ENCODE results near the gene MS4A18.
A peak's percentile ranks its signal among the peaks of the same experiment; 100 is the strongest.

MS4A18 gene

GRCh38 chr11:60761436-60762190, 37.1 kb downstream of the MS4A18 start:
- FAIRE-seq (peak; percentile 88), DNase-seq (ENCODE audit: insufficient read length) (no peak)
- TF ChIP-seq POLR2A (IDR thresholded peaks at IDR 0.05; ENCODE audit: low read depth, low read length) (no peak), TAF1 (IDR thresholded peaks at IDR 0.05; ENCODE audit: borderline replicate concordance, low read depth, low read length) (no peak), POLR2AphosphoS5 (IDR thresholded peaks at IDR 0.05; ENCODE audit: low read depth, low read length) (no peak)

- no peak for TF ChIP-seq TAF1 (IDR thresholded peaks at IDR 0.05; ENCODE audit: borderline replicate concordance, low read depth, low read length)
- peak; percentile 50 for TF ChIP-seq POLR2AphosphoS5 (IDR thresholded peaks at IDR 0.05; ENCODE audit: low read depth, low read length)
- FAIRE-seq (no peak), DNase-seq (ENCODE audit: insufficient read length) (no peak)
Measured at GRCh38 chr11:60762851-60763691, 38.6 kb downstream of the MS4A18 start.

GRCh38 chr11:60763692-60764369, 39.3 kb downstream of the MS4A18 start:
- DNase-seq (ENCODE audit: insufficient read length) (no peak), FAIRE-seq (peak; percentile 97)
- peak; percentile 29; the same call in 1 of the 2 replicates for TF ChIP-seq POLR2A (IDR thresholded peaks at IDR 0.05; ENCODE audit: low read depth, low read length)
- TF ChIP-seq POLR2AphosphoS5 (IDR thresholded peaks at IDR 0.05; ENCODE audit: low read depth, low read length), result no peak; the same call in 1 of the 2 replicates

GRCh38 chr11:60764879-60765278, 40.4 kb downstream of the MS4A18 start:
- peak; percentile 99 for FAIRE-seq
- TF ChIP-seq POLR2AphosphoS5 (IDR thresholded peaks at IDR 0.05; ENCODE audit: low read depth, low read length) (peak; percentile 77; the same call in 1 of the 2 replicates), POLR2A (IDR thresholded peaks at IDR 0.05; ENCODE audit: low read depth, low read length) (peak; percentile 47; the same call in 1 of the 2 replicates), TAF1 (IDR thresholded peaks at IDR 0.05; ENCODE audit: borderline replicate concordance, low read depth, low read length) (no peak)
- DNase-seq (ENCODE audit: insufficient read length), result no peak

GRCh38 chr11:60765355-60765754, 40.8 kb downstream of the MS4A18 start:
- FAIRE-seq (no peak), DNase-seq (ENCODE audit: insufficient read length) (no peak)
- TF ChIP-seq POLR2AphosphoS5 (IDR thresholded peaks at IDR 0.05; ENCODE audit: low read depth, low read length), result 0 out of 2 replicates have a peak, but pooled peaks have one; percentile 7
- no peak for TF ChIP-seq TAF1 (IDR thresholded peaks at IDR 0.05; ENCODE audit: borderline replicate concordance, low read depth, low read length)

GRCh38 chr11:60766547-60766946, 42.0 kb downstream of the MS4A18 start:
- FAIRE-seq, result no peak

GRCh38 chr11:60767388-60767811, 42.9 kb downstream of the MS4A18 start:
- no peak for DNase-seq (ENCODE audit: insufficient read length)
- no peak for FAIRE-seq
- TF ChIP-seq TAF1 (IDR thresholded peaks at IDR 0.05; ENCODE audit: borderline replicate concordance, low read depth, low read length) (no peak), POLR2AphosphoS5 (IDR thresholded peaks at IDR 0.05; ENCODE audit: low read depth, low read length) (no peak), POLR2A (IDR thresholded peaks at IDR 0.05; ENCODE audit: low read depth, low read length) (no peak)

More at GRCh38 chr11:60766547-60766946, 42.0 kb downstream of the MS4A18 start:
- no peak for DNase-seq (ENCODE audit: insufficient read length)
- no peak for TF ChIP-seq POLR2A (IDR thresholded peaks at IDR 0.05; ENCODE audit: low read depth, low read length)
- no peak for TF ChIP-seq POLR2AphosphoS5 (IDR thresholded peaks at IDR 0.05; ENCODE audit: low read depth, low read length)
- no peak for TF ChIP-seq TAF1 (IDR thresholded peaks at IDR 0.05; ENCODE audit: borderline replicate concordance, low read depth, low read length)

GRCh38 chr11:60768202-60768601, 43.7 kb downstream of the MS4A18 start:
- DNase-seq (ENCODE audit: insufficient read length), result no peak
- TF ChIP-seq POLR2AphosphoS5 (IDR thresholded peaks at IDR 0.05; ENCODE audit: low read depth, low read length) (no peak), TAF1 (IDR thresholded peaks at IDR 0.05; ENCODE audit: borderline replicate concordance, low read depth, low read length) (no peak), POLR2A (IDR thresholded peaks at IDR 0.05; ENCODE audit: low read depth, low read length) (no peak)
- FAIRE-seq, result no peak

GRCh38 chr11:60769273-60769672, 44.8 kb downstream of the MS4A18 start:
- FAIRE-seq, result no peak
- TF ChIP-seq POLR2A (IDR thresholded peaks at IDR 0.05; ENCODE audit: low read depth, low read length) (no peak), POLR2AphosphoS5 (IDR thresholded peaks at IDR 0.05; ENCODE audit: low read depth, low read length) (no peak), TAF1 (IDR thresholded peaks at IDR 0.05; ENCODE audit: borderline replicate concordance, low read depth, low read length) (no peak)
- no peak for DNase-seq (ENCODE audit: insufficient read length)

GRCh38 chr11:60769811-60770210, 45.3 kb downstream of the MS4A18 start:
- no peak for TF ChIP-seq POLR2AphosphoS5 (IDR thresholded peaks at IDR 0.05; ENCODE audit: low read depth, low read length)
- FAIRE-seq (no peak), DNase-seq (ENCODE audit: insufficient read length) (no peak)

GRCh38 chr11:60771146-60771545, 46.6 kb downstream of the MS4A18 start:
- FAIRE-seq (no peak), DNase-seq (ENCODE audit: insufficient read length) (no peak)
- TF ChIP-seq POLR2A (IDR thresholded peaks at IDR 0.05; ENCODE audit: low read depth, low read length) (no peak), POLR2AphosphoS5 (IDR thresholded peaks at IDR 0.05; ENCODE audit: low read depth, low read length) (no peak), TAF1 (IDR thresholded peaks at IDR 0.05; ENCODE audit: borderline replicate concordance, low read depth, low read length) (no peak)
